ENCODE results near the gene FOXL2NB.
"Not testable (repeated sequence)": the region's sequence is repeated elsewhere in the genome, so short reads cannot be mapped to it uniquely, and the experiment has no call there.

Gene FOXL2NB

GRCh38 chr3:138946663-138947494 is at the start of gene FOXL2NB, which contains the start of gene FOXL2:
FOXL2NB (plus strand) TSS chr3:138947217; CDS start chr3:138947365, 148 bp downstream.
FOXL2 (minus strand) TSS chr3:138947137; CDS start chr3:138946722, 415 bp downstream.
- DNase-seq (ENCODE audit: low spot score), result no peak

- no peak for DNase-seq (ENCODE audit: low spot score)
These were observed 48.7 kb upstream of the FOXL2NB start for GRCh38 chr3:138898301-138898700.

GRCh38 chr3:138898708-138899107 is 48.3 kb upstream of the FOXL2NB start:
- DNase-seq (ENCODE audit: low spot score), result no peak

GRCh38 chr3:138899351-138899991 is 47.5 kb upstream of the FOXL2NB start:
- DNase-seq (ENCODE audit: low spot score), result no peak

- DNase-seq (ENCODE audit: low spot score), result no peak
These were observed 45.5 kb upstream of the FOXL2NB start for GRCh38 chr3:138901567-138901966.

GRCh38 chr3:138902171-138902570 is 44.8 kb upstream of the FOXL2NB start:
- DNase-seq (ENCODE audit: low spot score), result no peak

- no peak for DNase-seq (ENCODE audit: low spot score)
These were observed 39.5 kb upstream of the FOXL2NB start for GRCh38 chr3:138907539-138907938.

GRCh38 chr3:138908846-138909245 is 38.2 kb upstream of the FOXL2NB start:
- DNase-seq (ENCODE audit: low spot score), result no peak

GRCh38 chr3:138909904-138910303 is 37.1 kb upstream of the FOXL2NB start:
- no peak for DNase-seq (ENCODE audit: low spot score)

GRCh38 chr3:138911621-138912020 is 35.4 kb upstream of the FOXL2NB start:
- DNase-seq (ENCODE audit: low spot score), result no peak

- DNase-seq (ENCODE audit: low spot score), result no peak
These were observed 34.8 kb upstream of the FOXL2NB start for GRCh38 chr3:138912237-138912636.

GRCh38 chr3:138913766-138914165 is 33.3 kb upstream of the FOXL2NB start:
- DNase-seq (ENCODE audit: low spot score), result no peak

GRCh38 chr3:138914870-138915502 is 32.0 kb upstream of the FOXL2NB start:
- no peak for DNase-seq (ENCODE audit: low spot score)

GRCh38 chr3:138915503-138916498 is 31.2 kb upstream of the FOXL2NB start:
- DNase-seq (ENCODE audit: low spot score), result peak; percentile 90

- no peak for DNase-seq (ENCODE audit: low spot score)
These were observed 30.2 kb upstream of the FOXL2NB start for GRCh38 chr3:138916824-138917223.

GRCh38 chr3:138919325-138919724 is 27.7 kb upstream of the FOXL2NB start:
- DNase-seq (ENCODE audit: low spot score), result no peak

- DNase-seq (ENCODE audit: low spot score), result no peak
These were observed 25.4 kb upstream of the FOXL2NB start for GRCh38 chr3:138921316-138922292.

GRCh38 chr3:138922400-138922799 is 24.6 kb upstream of the FOXL2NB start:
- not testable (repeated sequence) for DNase-seq (ENCODE audit: low spot score)

- DNase-seq (ENCODE audit: low spot score), result peak; percentile 87
These were observed 23.5 kb upstream of the FOXL2NB start for GRCh38 chr3:138923531-138923994.

- DNase-seq (ENCODE audit: low spot score), result no peak
These were observed 18.2 kb upstream of the FOXL2NB start for GRCh38 chr3:138928727-138929372.
